ENCODE measurements around the gene SLC9A2.

Gene SLC9A2

GRCh38 chr2:102597788-102598187 is 21.6 kb upstream of the SLC9A2 start:
- no peak for TF ChIP-seq CTCF (IDR thresholded peaks at IDR 0.05; ENCODE audit: control insufficient read depth, insufficient read depth, low read depth, low read length, missing control alignments)
- no peak for DNase-seq (ENCODE audit: low read depth)
- no peak overlapping the region for H3K4me3 ChIP-seq (ENCODE audit: control insufficient read depth, low read depth, low read length)

- H3K4me3 ChIP-seq (ENCODE audit: control insufficient read depth, low read depth, low read length) = no peak overlapping the region
- no peak for DNase-seq (ENCODE audit: low read depth)
- no peak for TF ChIP-seq CTCF (IDR thresholded peaks at IDR 0.05; ENCODE audit: control insufficient read depth, insufficient read depth, low read depth, low read length, missing control alignments)
Observed at GRCh38 chr2:102599486-102599885, 19.9 kb upstream of the SLC9A2 start.

GRCh38 chr2:102601730-102602129 is 17.6 kb upstream of the SLC9A2 start:
- no peak for DNase-seq (ENCODE audit: low read depth)
- no peak for TF ChIP-seq CTCF (IDR thresholded peaks at IDR 0.05; ENCODE audit: control insufficient read depth, insufficient read depth, low read depth, low read length, missing control alignments)
- H3K4me3 ChIP-seq (ENCODE audit: control insufficient read depth, low read depth, low read length) = no peak overlapping the region

GRCh38 chr2:102603904-102604303 is 15.4 kb upstream of the SLC9A2 start:
- no peak for DNase-seq (ENCODE audit: low read depth)
- no peak for TF ChIP-seq CTCF (IDR thresholded peaks at IDR 0.05; ENCODE audit: control insufficient read depth, insufficient read depth, low read depth, low read length, missing control alignments)

GRCh38 chr2:102604769-102605168 is 14.6 kb upstream of the SLC9A2 start:
- H3K4me3 ChIP-seq (ENCODE audit: control insufficient read depth, low read depth, low read length) = no peak overlapping the region
- TF ChIP-seq CTCF (IDR thresholded peaks at IDR 0.05; ENCODE audit: control insufficient read depth, insufficient read depth, low read depth, low read length, missing control alignments) = no peak
- DNase-seq (ENCODE audit: low read depth) = no peak

More at GRCh38 chr2:102603904-102604303, 15.4 kb upstream of the SLC9A2 start:
- no peak overlapping the region for H3K4me3 ChIP-seq (ENCODE audit: control insufficient read depth, low read depth, low read length)

- TF ChIP-seq CTCF (IDR thresholded peaks at IDR 0.05; ENCODE audit: control insufficient read depth, insufficient read depth, low read depth, low read length, missing control alignments) = no peak
- peak; percentile 1 for DNase-seq (ENCODE audit: low read depth)
- no peak overlapping the region for H3K4me3 ChIP-seq (ENCODE audit: control insufficient read depth, low read depth, low read length)
Observed at GRCh38 chr2:102606353-102606752, 13.0 kb upstream of the SLC9A2 start.

All from AG09309 (cell line).